ENCODE measurements around the gene IVNS1ABP. TPM values are rescaled to one million over a fixed set of nuclear protein-coding genes. Genes with fewer than 3 reads are reported as not detected.

IVNS1ABP gene
- total and polyA plus RNA-seq, 4 donors = 39.3 to 218 (median 114) TPM

GRCh38 chr1:185342017-185342416, 25.0 kb upstream of the IVNS1ABP start:
- no peak overlapping the region for H3K27ac ChIP-seq (ENCODE audit: low read depth in 1 of 2, low read length in 1 of 2)
- no peak for TF ChIP-seq CTCF (IDR thresholded peaks at IDR 0.05; ENCODE audit: control extremely low read depth, extremely low read depth)
- peaks cover 0 to 2% (median 0%) of the 10 kb centered on the region in 5 donors for H3K4me1 ChIP-seq (ENCODE audit: control insufficient read depth in 5 of 5, insufficient read depth in 5 of 5, low read length in 5 of 5)
- 91 to 93% methylated on average over 2 of the region's 2 CpGs for WGBS, 2 donors
- ATAC-seq (ENCODE audit: insufficient read depth, low FRiP score) = no peak
- H3K9ac ChIP-seq (ENCODE audit: insufficient read depth in 1 of 2, low read length in 2 of 2) = no peak overlapping the region
- H3K4me3 ChIP-seq = no peak overlapping the region
- H3K27me3 ChIP-seq (ENCODE audit: control insufficient read depth in 3 of 3, insufficient read depth in 3 of 3, low read length in 2 of 3) = no peaks in the 10 kb centered on the region
- no peak for DNase-seq
- H3K9me3 ChIP-seq (ENCODE audit: control insufficient read depth in 4 of 4, insufficient read depth in 3 of 4, low read length in 3 of 4) = no peaks in the 10 kb centered on the region
- no peaks in the 10 kb centered on the region for H3K36me3 ChIP-seq (ENCODE audit: control insufficient read depth in 4 of 4, insufficient read depth in 4 of 4, low read length in 4 of 4)

- DNase-seq (no peak), ATAC-seq (ENCODE audit: insufficient read depth, low FRiP score) (no peak)
- Histone ChIP-seq H3K4me3 (no peak overlapping the region), H3K27ac (ENCODE audit: low read depth in 1 of 2, low read length in 1 of 2) (no peak overlapping the region), H3K9me3 (ENCODE audit: control insufficient read depth in 4 of 4, insufficient read depth in 3 of 4, low read length in 3 of 4) (no peaks in the 10 kb centered on the region), H3K36me3 (ENCODE audit: control insufficient read depth in 4 of 4, insufficient read depth in 4 of 4, low read length in 4 of 4) (no peaks in the 10 kb centered on the region), H3K9ac (ENCODE audit: insufficient read depth in 1 of 2, low read length in 2 of 2) (no peak overlapping the region), H3K27me3 (ENCODE audit: control insufficient read depth in 3 of 3, insufficient read depth in 3 of 3, low read length in 2 of 3) (no peaks in the 10 kb centered on the region), H3K4me1 (ENCODE audit: control insufficient read depth in 5 of 5, insufficient read depth in 5 of 5, low read length in 5 of 5) (peaks cover 0 to 5% (median 0%) of the 10 kb centered on the region in 5 donors)
- no peak for TF ChIP-seq CTCF (IDR thresholded peaks at IDR 0.05; ENCODE audit: control extremely low read depth, extremely low read depth)
These were observed 24.2 kb upstream of the IVNS1ABP start for GRCh38 chr1:185341196-185341781.

GRCh38 chr1:185338719-185339622, 21.9 kb upstream of the IVNS1ABP start:
- no peaks in the 10 kb centered on the region for H3K27me3 ChIP-seq (ENCODE audit: control insufficient read depth in 3 of 3, insufficient read depth in 3 of 3, low read length in 2 of 3)
- H3K9ac ChIP-seq (ENCODE audit: insufficient read depth in 1 of 2, low read length in 2 of 2) = no peak overlapping the region
- H3K4me1 ChIP-seq (ENCODE audit: control insufficient read depth in 5 of 5, insufficient read depth in 5 of 5, low read length in 5 of 5) = peaks cover 0 to 5% (median 0%) of the 10 kb centered on the region in 5 donors
- H3K4me3 ChIP-seq = no peak overlapping the region
- no peaks in the 10 kb centered on the region for H3K36me3 ChIP-seq (ENCODE audit: control insufficient read depth in 4 of 4, insufficient read depth in 4 of 4, low read length in 4 of 4)
- TF ChIP-seq CTCF (IDR thresholded peaks at IDR 0.05; ENCODE audit: control extremely low read depth, extremely low read depth) = no peak
- ATAC-seq (ENCODE audit: insufficient read depth, low FRiP score) (peak; percentile 53), DNase-seq (peak in 1 of 3 donors; percentile 22)
- no peaks in the 10 kb centered on the region for H3K9me3 ChIP-seq (ENCODE audit: control insufficient read depth in 4 of 4, insufficient read depth in 3 of 4, low read length in 3 of 4)
- 34 to 62% methylated on average over 8 of the region's 8 CpGs for WGBS, 2 donors
- peak overlapping the region in 1 of 2 donors; percentile 35 for H3K27ac ChIP-seq (ENCODE audit: low read depth in 1 of 2, low read length in 1 of 2)

Data from lung (tissue), 12 donors.